ENCODE measurements around the gene PLEKHD1. TPM values are rescaled to one million over a fixed set of nuclear protein-coding genes. Genes with fewer than 3 reads are reported as not detected.

PLEKHD1 gene
- total and polyA plus RNA-seq, 9 of the 15 experiments (the other 6 are each of a cell fraction or from before 2014, with no cell fraction given) = not detected

GRCh38 chr14:69439521-69440270, 44.8 kb upstream of the PLEKHD1 start (continued):
- TF ChIP-seq GABPB2 (CRISPR knock-in tag; conservative IDR thresholded peaks at IDR 0.05) = no peak
- no peak for TF ChIP-seq ZNF431 (CRISPR knock-in tag; IDR thresholded peaks at IDR 0.05)
- TF ChIP-seq MEF2A (IDR thresholded peaks at IDR 0.05; ENCODE audit: control insufficient read depth, low read depth, low read length) = no peak

DNA sequence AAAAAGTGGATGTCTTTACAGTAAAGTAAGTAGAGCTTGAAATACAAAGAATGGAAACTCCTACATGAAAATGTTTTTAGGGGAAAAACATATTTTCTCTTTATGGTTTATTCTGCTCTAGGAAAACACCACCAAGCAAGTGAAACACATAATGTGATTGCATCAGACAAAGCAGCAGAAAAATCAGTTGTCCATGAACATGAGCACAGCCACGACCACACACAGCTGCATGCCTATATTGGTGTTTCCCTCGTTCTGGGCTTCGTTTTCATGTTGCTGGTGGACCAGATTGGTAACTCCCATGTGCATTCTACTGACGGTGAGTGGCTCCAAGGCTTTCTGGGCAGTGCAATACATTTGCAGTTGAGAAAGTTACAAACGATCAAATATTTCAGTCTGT, 42.6 kb upstream of the PLEKHD1 start:
- H3K9me1 ChIP-seq (ENCODE audit: control insufficient read depth, insufficient read depth, low read length) = no peaks in the 10 kb centered on the region
- no peak overlapping the region for H2AFZ ChIP-seq (ENCODE audit: low read depth, low read length)
- no peaks in the 10 kb centered on the region for H3K27me3 ChIP-seq (ENCODE audit: control insufficient read depth in 2 of 2, insufficient read depth in 2 of 2, low read length in 2 of 2)
- DNase-seq (ENCODE audit: extremely low read depth in 1 of 4, low spot score in 3 of 4) (no peak), FAIRE-seq (no peak), ATAC-seq (no peak)
- H3K4me1 ChIP-seq (replicated peaks in 1 of 2; ENCODE audit: control insufficient read depth in 2 of 2, insufficient read depth in 2 of 2, low read length in 2 of 2) = no peaks in the 10 kb centered on the region
- H3K27ac ChIP-seq (ENCODE audit: extremely low read depth, low read depth, low read length) = no peak overlapping the region
- WGBS (ENCODE audit: insufficient coverage, low coverage, missing lambda C conversion rate) = 60% methylated on average over 5 of the region's 5 CpGs
- in situ Hi-C loops (cut with MboI) (no loop called here), intact Hi-C loops (cut with micrococcal nuclease) (no loop called here)
- no peak for TF ChIP-seq CEBPG (CRISPR knock-in tag; IDR thresholded peaks at IDR 0.05)
- TF ChIP-seq CEBPG (tag; conservative IDR thresholded peaks at IDR 0.05 in 1 of 2, IDR thresholded peaks at IDR 0.05 in 1 of 2) = peak; percentile 19 to 20; a peak in 1 of 4 replicates
- TF ChIP-seq CEBPB (tag; IDR thresholded peaks at IDR 0.05) = no peak
- CTCF ChIA-PET (ENCODE audit: low intra/inter-chr PET ratio) = no interaction called here
- no peaks in the 10 kb centered on the region for H3K9me3 ChIP-seq (replicated peaks; ENCODE audit: control insufficient read depth, insufficient read depth, low read depth, low read length)
- peaks cover 4% of the 10 kb centered on the region; the same call in 2 of the 3 replicates for H3K79me2 ChIP-seq (ENCODE audit: control insufficient read depth, insufficient read depth, low read length)
- H3K4me2 ChIP-seq (ENCODE audit: insufficient read depth, low read length) = no peak overlapping the region
- no peak overlapping the region for H3K4me3 ChIP-seq
- no TSS peak for BruUV-seq (replicated peaks)
- H4K20me1 ChIP-seq (replicated peaks; ENCODE audit: control insufficient read depth, insufficient read depth, low read length) = no peaks in the 10 kb centered on the region
- H3K36me3 ChIP-seq (ENCODE audit: control insufficient read depth, insufficient read depth, low read length) = peaks cover 23% of the 10 kb centered on the region; the same call in 1 of the 3 replicates
- POLR2A ChIA-PET = interaction anchor here (0.6 kb wide), 1 partner anchor 216 kb away, joined by 3 read pairs; no protein-coding TSS in a partner anchor
- no peak overlapping the region for H3K9ac ChIP-seq (ENCODE audit: insufficient read depth in 1 of 2, low read depth in 2 of 2, low read length in 2 of 2)

All from K562 (cell line).